Upper lobe of left lung (tissue), 4 donors: ENCODE measurements around the gene CALML5.

Experiments
- POLR2A ChIP-seq, 4 donors: fragments of 450-650 bp; IDR thresholded peaks; one replicate each; pipeline ENCODE4 v1.5.1; 2016 to 2017; ENCODE audit warnings: antibody characterized with exemption in 4 of 4, mild to moderate bottlenecking in 2 of 4
- POLR2AphosphoS5 ChIP-seq, 2 donors: sonication (generic); formaldehyde crosslinking; IDR thresholded peaks; one replicate each; pipeline ENCODE4 v1.5.1; 2017; ENCODE audit warnings: antibody characterized with exemption in 2 of 2
- TF ChIP-seq, protein P1 (sequence below), 6 experiments: fragments of 450-650 bp in 4 of 6; fragments of 200-600 bp in 2 of 6; sonication (generic) in 2 of 6; IDR thresholded peaks; one replicate each; pipeline ENCODE4 v1.5.1; 2016 to 2019; ENCODE audit warnings: antibody characterized with exemption in 6 of 6

DNA sequence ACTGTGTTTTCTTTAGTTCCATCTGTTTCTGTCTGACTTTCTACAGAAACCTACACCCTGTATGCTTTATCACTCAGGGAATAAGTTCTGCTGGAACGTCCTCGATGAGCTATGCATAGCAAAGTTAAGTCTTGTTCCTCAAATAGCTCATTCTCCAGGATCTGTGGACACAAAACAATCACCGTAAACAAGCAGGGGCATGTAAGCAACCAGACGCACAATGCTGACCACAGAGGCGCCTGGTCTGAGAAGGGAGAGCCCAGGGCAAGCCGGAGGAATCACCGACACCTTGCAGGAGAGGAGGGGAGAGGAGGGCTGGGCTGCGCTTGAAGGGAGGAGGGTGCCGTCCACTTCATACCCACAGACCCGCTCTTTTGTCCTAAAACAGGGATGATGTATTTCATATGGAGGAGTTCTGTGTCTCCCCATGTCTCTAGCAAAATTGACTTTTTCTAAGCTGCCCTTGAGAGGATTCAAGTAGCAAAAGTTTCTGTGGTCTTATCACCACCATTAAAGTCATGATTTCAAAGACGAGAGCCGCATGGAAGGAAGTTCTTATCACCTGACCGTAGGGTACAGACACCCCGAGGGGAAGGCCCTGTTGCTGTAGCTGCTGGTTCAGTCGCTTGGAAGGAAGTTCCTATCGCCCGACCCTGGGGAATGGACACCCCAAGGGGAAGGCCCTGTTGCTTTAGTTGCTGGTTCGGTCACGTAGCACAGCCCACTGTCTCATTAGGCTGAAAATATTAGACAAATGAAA, 39.7 kb upstream of the CALML5 start:
- TF ChIP-seq POLR2AphosphoS5 (IDR thresholded peaks at IDR 0.05) (no peak), POLR2A (IDR thresholded peaks at IDR 0.05) (no peak)
- TF ChIP-seq, protein P1, sequence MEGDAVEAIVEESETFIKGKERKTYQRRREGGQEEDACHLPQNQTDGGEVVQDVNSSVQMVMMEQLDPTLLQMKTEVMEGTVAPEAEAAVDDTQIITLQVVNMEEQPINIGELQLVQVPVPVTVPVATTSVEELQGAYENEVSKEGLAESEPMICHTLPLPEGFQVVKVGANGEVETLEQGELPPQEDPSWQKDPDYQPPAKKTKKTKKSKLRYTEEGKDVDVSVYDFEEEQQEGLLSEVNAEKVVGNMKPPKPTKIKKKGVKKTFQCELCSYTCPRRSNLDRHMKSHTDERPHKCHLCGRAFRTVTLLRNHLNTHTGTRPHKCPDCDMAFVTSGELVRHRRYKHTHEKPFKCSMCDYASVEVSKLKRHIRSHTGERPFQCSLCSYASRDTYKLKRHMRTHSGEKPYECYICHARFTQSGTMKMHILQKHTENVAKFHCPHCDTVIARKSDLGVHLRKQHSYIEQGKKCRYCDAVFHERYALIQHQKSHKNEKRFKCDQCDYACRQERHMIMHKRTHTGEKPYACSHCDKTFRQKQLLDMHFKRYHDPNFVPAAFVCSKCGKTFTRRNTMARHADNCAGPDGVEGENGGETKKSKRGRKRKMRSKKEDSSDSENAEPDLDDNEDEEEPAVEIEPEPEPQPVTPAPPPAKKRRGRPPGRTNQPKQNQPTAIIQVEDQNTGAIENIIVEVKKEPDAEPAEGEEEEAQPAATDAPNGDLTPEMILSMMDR (IDR thresholded peaks at IDR 0.05): no peak
